Measurements from ENCODE around the gene NHSL2.

DNA sequence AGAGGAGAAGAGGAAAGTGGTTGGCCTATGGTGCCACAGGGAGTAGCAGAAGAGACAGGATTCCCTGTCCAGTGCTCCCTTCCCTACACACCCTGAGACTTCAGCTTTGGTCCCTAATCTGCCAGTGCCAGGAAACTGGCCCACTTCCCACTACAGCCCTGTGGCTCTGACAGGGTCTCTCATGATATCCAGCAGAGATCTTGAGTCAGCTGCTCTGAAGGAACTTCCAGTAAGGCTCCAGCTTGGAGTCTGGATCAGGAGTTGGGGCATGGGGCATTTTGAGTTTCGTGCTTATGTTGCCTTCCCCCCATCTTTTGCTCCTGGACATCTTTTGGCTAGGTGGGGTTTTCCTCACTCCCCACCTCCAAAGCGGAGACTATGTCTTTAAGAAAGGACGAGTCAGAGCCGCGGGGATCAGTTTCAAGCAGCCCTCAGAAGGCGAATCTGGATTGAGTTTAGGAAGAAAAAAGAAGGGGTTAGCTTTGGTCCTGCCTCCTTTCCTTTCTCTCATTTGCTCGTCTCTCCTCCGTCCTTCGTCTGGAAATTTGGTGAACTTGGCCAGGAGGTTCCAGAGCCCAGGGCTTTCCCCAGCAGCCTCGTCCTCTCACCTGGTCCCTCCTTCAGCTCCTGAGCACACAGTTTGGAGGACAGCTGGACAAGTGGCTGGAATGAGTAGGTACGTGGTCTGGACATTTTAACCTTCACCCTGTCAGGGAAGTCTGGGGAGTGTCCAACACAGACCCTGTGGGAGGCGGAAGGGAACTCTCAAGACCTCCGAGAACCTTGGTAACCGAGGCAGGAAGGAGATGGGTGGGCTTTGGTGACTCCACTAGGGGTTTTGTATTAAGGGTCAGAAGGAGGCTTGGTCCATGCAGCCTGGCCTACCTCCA, 116.6 kb downstream of the NHSL2 start:
- TF ChIP-seq, protein P1, sequence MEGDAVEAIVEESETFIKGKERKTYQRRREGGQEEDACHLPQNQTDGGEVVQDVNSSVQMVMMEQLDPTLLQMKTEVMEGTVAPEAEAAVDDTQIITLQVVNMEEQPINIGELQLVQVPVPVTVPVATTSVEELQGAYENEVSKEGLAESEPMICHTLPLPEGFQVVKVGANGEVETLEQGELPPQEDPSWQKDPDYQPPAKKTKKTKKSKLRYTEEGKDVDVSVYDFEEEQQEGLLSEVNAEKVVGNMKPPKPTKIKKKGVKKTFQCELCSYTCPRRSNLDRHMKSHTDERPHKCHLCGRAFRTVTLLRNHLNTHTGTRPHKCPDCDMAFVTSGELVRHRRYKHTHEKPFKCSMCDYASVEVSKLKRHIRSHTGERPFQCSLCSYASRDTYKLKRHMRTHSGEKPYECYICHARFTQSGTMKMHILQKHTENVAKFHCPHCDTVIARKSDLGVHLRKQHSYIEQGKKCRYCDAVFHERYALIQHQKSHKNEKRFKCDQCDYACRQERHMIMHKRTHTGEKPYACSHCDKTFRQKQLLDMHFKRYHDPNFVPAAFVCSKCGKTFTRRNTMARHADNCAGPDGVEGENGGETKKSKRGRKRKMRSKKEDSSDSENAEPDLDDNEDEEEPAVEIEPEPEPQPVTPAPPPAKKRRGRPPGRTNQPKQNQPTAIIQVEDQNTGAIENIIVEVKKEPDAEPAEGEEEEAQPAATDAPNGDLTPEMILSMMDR (conservative IDR thresholded peaks at IDR 0.05; ENCODE audit: low read depth in 2 of 2), result no peak
- TF ChIP-seq EZH2phosphoT487 (IDR thresholded peaks at IDR 0.05; ENCODE audit: unreplicated experiment), result no peak
- TF ChIP-seq, protein P2, sequence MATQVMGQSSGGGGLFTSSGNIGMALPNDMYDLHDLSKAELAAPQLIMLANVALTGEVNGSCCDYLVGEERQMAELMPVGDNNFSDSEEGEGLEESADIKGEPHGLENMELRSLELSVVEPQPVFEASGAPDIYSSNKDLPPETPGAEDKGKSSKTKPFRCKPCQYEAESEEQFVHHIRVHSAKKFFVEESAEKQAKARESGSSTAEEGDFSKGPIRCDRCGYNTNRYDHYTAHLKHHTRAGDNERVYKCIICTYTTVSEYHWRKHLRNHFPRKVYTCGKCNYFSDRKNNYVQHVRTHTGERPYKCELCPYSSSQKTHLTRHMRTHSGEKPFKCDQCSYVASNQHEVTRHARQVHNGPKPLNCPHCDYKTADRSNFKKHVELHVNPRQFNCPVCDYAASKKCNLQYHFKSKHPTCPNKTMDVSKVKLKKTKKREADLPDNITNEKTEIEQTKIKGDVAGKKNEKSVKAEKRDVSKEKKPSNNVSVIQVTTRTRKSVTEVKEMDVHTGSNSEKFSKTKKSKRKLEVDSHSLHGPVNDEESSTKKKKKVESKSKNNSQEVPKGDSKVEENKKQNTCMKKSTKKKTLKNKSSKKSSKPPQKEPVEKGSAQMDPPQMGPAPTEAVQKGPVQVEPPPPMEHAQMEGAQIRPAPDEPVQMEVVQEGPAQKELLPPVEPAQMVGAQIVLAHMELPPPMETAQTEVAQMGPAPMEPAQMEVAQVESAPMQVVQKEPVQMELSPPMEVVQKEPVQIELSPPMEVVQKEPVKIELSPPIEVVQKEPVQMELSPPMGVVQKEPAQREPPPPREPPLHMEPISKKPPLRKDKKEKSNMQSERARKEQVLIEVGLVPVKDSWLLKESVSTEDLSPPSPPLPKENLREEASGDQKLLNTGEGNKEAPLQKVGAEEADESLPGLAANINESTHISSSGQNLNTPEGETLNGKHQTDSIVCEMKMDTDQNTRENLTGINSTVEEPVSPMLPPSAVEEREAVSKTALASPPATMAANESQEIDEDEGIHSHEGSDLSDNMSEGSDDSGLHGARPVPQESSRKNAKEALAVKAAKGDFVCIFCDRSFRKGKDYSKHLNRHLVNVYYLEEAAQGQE (IDR thresholded peaks at IDR 0.05; ENCODE audit: unreplicated experiment), result no peak

All from GM23338 (cell line).